T-helper 2 cell treated with Interferon-gamma antibody and Interleukin-4, amounts not matched to agents 100 ng/mL and 5 ng/mL, for 36 hours (primary cell): Measurements from ENCODE around the gene DDO. TPM values are rescaled to one million over a fixed set of nuclear protein-coding genes. Genes with fewer than 3 reads are reported as not detected.

Source experiments
- intact Hi-C: fragments of 100-400 bp; cut with micrococcal nuclease; formaldehyde crosslinking; loops from one replicate; pipeline ENCODE4 v1.15.1; 2023
- total RNA-seq: library from RNA; stranded (reverse); gene quantifications from 2 replicates; pipeline ENCODE4 v1.2.3, GENCODE V29; 2022

The DDO gene
- total RNA-seq, 1 donor from 2014 or later, result not detected

GRCh38 chr6:110348961-110349690, 66.2 kb downstream of the DDO start:
- intact Hi-C loops, result no loop called here

- intact Hi-C loops, result no loop called here
Measured at GRCh38 chr6:110345025-110345424, 70.3 kb downstream of the DDO start.

- intact Hi-C loops, result no loop called here
Measured at GRCh38 chr6:110342759-110343158, 72.6 kb downstream of the DDO start.

Other genes starting within 250 kb of the DDO start
- gene WASF1, start 235.9 kb downstream of the DDO start, total RNA-seq, result 0.20 and 1.5 TPM in 2 replicates
- 25.6 and 27.2 TPM in 2 replicates for gene CDC40, start 235.1 kb downstream of the DDO start, total RNA-seq
- not detected in 2 replicates for gene METTL24, start 57.2 kb downstream of the DDO start, total RNA-seq
- 0.18 TPM in 1 of 2 replicates, not detected in the other for gene SLC22A16, start 61.0 kb upstream of the DDO start, total RNA-seq